HepG2 (cell line): Measurements from ENCODE around the gene DAZAP1. TPM values are rescaled to one million over a fixed set of nuclear protein-coding genes. Genes with fewer than 3 reads are reported as not detected.

Experiments
- ATAC-seq: fragments of 200-7000 bp; cut with Tn5 transposase; 3 replicates; pipeline ENCODE4 v1.9.1; 2020; ENCODE audit warnings: mild to moderate bottlenecking, moderate library complexity
- BruUV-seq: library from RNA; stranded (reverse); fragments of 400-500 nt; replicated peaks from 2 replicates; lab custom pipeline; 2021; lab: Mats Ljungman, UMichigan
- CTCF ChIA-PET: fragments of 300-600 bp; formaldehyde crosslinking; extraction: SDS; loops from one replicate; lab custom pipeline; 2021; ENCODE audit warnings: low total read pairs, inconsistent platforms, low intra/inter-chr PET ratio; lab: Yijun Ruan, JAX
- POLR2A ChIA-PET: fragments of 350-600 bp; sonication (Branson Sonifier 250); formaldehyde crosslinking; loops from one replicate; lab custom pipeline; 2020; ENCODE audit warnings: antibody characterized with exemption, inconsistent platforms; lab: Yijun Ruan, JAX
- DNase-seq: peaks from one replicate; pipeline ENCODE4 v3.0.0-alpha.2; 2015; ENCODE audit warnings: low spot score
- FAIRE-seq: peaks from 3 replicates; lab custom pipeline; 2011; peaks lifted over from hg19 to GRCh38; lab: Jason Lieb, UNC
- H2AFZ ChIP-seq: one replicate; pipeline ENCODE4 v1.6.1; 2011; ENCODE audit warnings: low read length, inconsistent platforms
- H3K27ac ChIP-seq: fragments of 300-600 bp; 3 replicates; pipeline ENCODE4 v1.8.0; 2011; ENCODE audit warnings: mixed run types, mild to moderate bottlenecking, mixed read lengths, low read length, inconsistent platforms; ENCODE audit not compliant: insufficient read depth; ENCODE audit errors: extremely low read length
- H3K27me3 ChIP-seq, 2 experiments: fragments of 200-600 bp in 1 of 2; 2 replicates in 1 of 2; 3 replicates in 1 of 2; pipeline versions ENCODE4 v1.6.0 to v1.8.0; 2011; ENCODE audit warnings: low read length in 2 of 2, mild to moderate bottlenecking in 2 of 2, moderate library complexity in 2 of 2, inconsistent platforms in 1 of 2; ENCODE audit not compliant: insufficient read depth in 2 of 2, control insufficient read depth in 1 of 2
- H3K36me3 ChIP-seq, 2 experiments: fragments of 200-600 bp in 1 of 2; replicated peaks in 1 of 2; 2 replicates in 1 of 2; 3 replicates in 1 of 2; pipeline versions ENCODE4 v1.5.1 to v1.8.0; 2011; ENCODE audit warnings: low read length in 2 of 2, inconsistent platforms in 1 of 2; ENCODE audit not compliant: insufficient read depth in 2 of 2, control insufficient read depth in 1 of 2
- H3K4me1 ChIP-seq: 2 replicates; pipeline ENCODE4 v1.5.1; 2012; ENCODE audit warnings: low read length, inconsistent platforms; ENCODE audit not compliant: insufficient read depth
- H3K4me2 ChIP-seq: 2 replicates; pipeline ENCODE4 v1.6.0; 2011; ENCODE audit warnings: low read depth, low read length, inconsistent platforms
- H3K4me3 ChIP-seq, 3 experiments: fragments of 200-600 bp in 1 of 3; sonication (generic), shearing (Covaris generic) in 1 of 3; replicated peaks in 1 of 3; 2 replicates each; pipeline ENCODE4 v1.5.1; 2011 to 2016; ENCODE audit warnings: low read length in 3 of 3, inconsistent platforms in 2 of 3, low read depth in 2 of 3, mild to moderate bottlenecking in 2 of 3, control low read depth in 1 of 3, mixed read lengths in 1 of 3; ENCODE audit not compliant: insufficient read depth in 1 of 3
- H3K79me2 ChIP-seq: one replicate; pipeline ENCODE4 v1.6.1; 2011; ENCODE audit warnings: low read length, inconsistent platforms; ENCODE audit not compliant: insufficient read depth
- H3K9ac ChIP-seq: 2 replicates; pipeline ENCODE4 v1.6.0; 2011; ENCODE audit warnings: mild to moderate bottlenecking, low read depth, low read length, inconsistent platforms; ENCODE audit not compliant: insufficient read depth
- H3K9me3 ChIP-seq: 2 replicates; pipeline ENCODE4 v1.5.1; 2012; ENCODE audit warnings: mild to moderate bottlenecking, low read length
- H4K20me1 ChIP-seq: 2 replicates; pipeline ENCODE4 v1.6.0; 2011; ENCODE audit warnings: inconsistent platforms, mild to moderate bottlenecking, low read length, moderate library complexity; ENCODE audit not compliant: insufficient read depth
- ADNP ChIP-seq: sonication (generic); formaldehyde crosslinking; IDR thresholded peaks from 2 replicates; pipeline ENCODE4 v1.4.0; 2020; ENCODE audit warnings: missing genetic modification reagents
- CEBPZ ChIP-seq: IDR thresholded peaks from 2 replicates; pipeline ENCODE4 v1.6.1; 2012; ENCODE audit warnings: low read length, improper control_type of control experiment
- DNMT1 ChIP-seq: sonication (generic); formaldehyde crosslinking; IDR thresholded peaks from 2 replicates; pipeline ENCODE4 v1.5.1; 2020; ENCODE audit warnings: mild to moderate bottlenecking, missing genetic modification reagents
- EED ChIP-seq: sonication (generic); formaldehyde crosslinking; IDR thresholded peaks from 2 replicates; pipeline ENCODE4 v1.5.0; 2020; ENCODE audit warnings: mild to moderate bottlenecking, missing genetic modification reagents
- FOXP4 ChIP-seq: sonication (generic); formaldehyde crosslinking; IDR thresholded peaks from 2 replicates; pipeline ENCODE4 v1.4.0; 2020; ENCODE audit warnings: missing genetic modification reagents
- HNF4A ChIP-seq: sonication (generic); formaldehyde crosslinking; IDR thresholded peaks from 2 replicates; pipeline ENCODE4 v1.4.0; 2020; ENCODE audit warnings: missing genetic modification reagents
- IKZF5 ChIP-seq: IDR thresholded peaks from 2 replicates; pipeline ENCODE4 v1.6.1; 2018; ENCODE audit warnings: missing genetic modification reagents, mild to moderate bottlenecking, missing compliant biosample characterization
- ZMYM2 ChIP-seq: sonication (generic); formaldehyde crosslinking; IDR thresholded peaks from 2 replicates; pipeline ENCODE4 v1.8.0; 2022; ENCODE audit warnings: mild to moderate bottlenecking, missing genetic modification reagents
- ZNF430 ChIP-seq: sonication (generic); formaldehyde crosslinking; IDR thresholded peaks from 2 replicates; pipeline ENCODE4 v1.9.0; 2021; ENCODE audit warnings: mild to moderate bottlenecking, missing genetic modification reagents
- ZNF451 ChIP-seq: sonication (generic); formaldehyde crosslinking; IDR thresholded peaks from 2 replicates; pipeline ENCODE4 v1.5.0; 2020; ENCODE audit warnings: mild to moderate bottlenecking, missing genetic modification reagents
- WGBS: methylation state at CpG from one replicate; pipeline ENCODE4 v1.1.6; 2017; ENCODE audit warnings: low lambda C conversion rate; 5-methylcytosine and 5-hydroxymethylcytosine counted together
- in situ Hi-C: cut with HindIII; loops from 2 replicates; pipeline ENCODE4 v1.10.0; 2017; ENCODE audit warnings: low pct_unique_long_range_greater_than_20kb; ENCODE audit not compliant: extremely low pct_ligation_motif_present
- intact Hi-C: fragments of 100-400 bp; cut with micrococcal nuclease; formaldehyde crosslinking; loops from one replicate; pipeline ENCODE4 v1.10.0; 2022; ENCODE audit not compliant: unreplicated experiment
- polyA plus RNA-seq, 8 experiments: library from polyadenylated mRNA; depleted of rRNA in 3 of 8; stranded (reverse) in 7 of 8; unstranded in 1 of 8; fragments of >200 nt; fragmentation: Illumina TruSeq in 4 of 8; extraction: Trizol in 4 of 8; gene quantifications; 2 replicates each; pipeline versions ENCODE4 v1.2.1 to v1.2.3, GENCODE V29; 2011 to 2016; ENCODE audit warnings: low read depth in 4 of 8, missing spikeins in 1 of 8, mixed read lengths in 1 of 8; ENCODE audit not compliant: insufficient read depth in 1 of 8
- total RNA-seq, 5 experiments: library from RNA; depleted of rRNA; stranded (reverse); fragments of >200 nt; fragmentation: Illumina TruSeq; extraction: Trizol; gene quantifications; 2 replicates each; pipeline ENCODE4 v1.2.3, GENCODE V29; 2016; ENCODE audit warnings: low read depth in 1 of 5

Gene DAZAP1
- total and polyA plus RNA-seq, 2 of the 13 experiments (the other 11 are each of a cell fraction or from before 2014, with no cell fraction given): 63.3 to 79.2 TPM

- Histone ChIP-seq H2AFZ (no peak overlapping the region), H3K27me3 (no peaks in the 10 kb centered on the region), H3K9me3 (no peaks in the 10 kb centered on the region), H3K27ac (peak overlapping the region; percentile 85), H3K9ac (peak overlapping the region; percentile 40; the same call in 1 of the 2 replicates), H3K4me3 (no peak overlapping the region), H3K36me3 (peaks cover 2 to 4% of the 10 kb centered on the region in 2 experiments; a peak in 1 of 5 replicates), H3K4me2 (no peak overlapping the region), H3K79me2 (peaks cover 14% of the 10 kb centered on the region), H4K20me1 (0 out of 2 replicates have a peak, but pooled peaks cover 3% of the 10 kb centered on the region), H3K4me1 (peaks cover 46% of the 10 kb centered on the region)
- intact Hi-C loops (no loop called here), in situ Hi-C loops (no loop called here)
- ATAC-seq (no peak), DNase-seq (no peak), FAIRE-seq (no peak)
- CTCF ChIA-PET: no interaction called here
- TF ChIP-seq FOXP4 (CRISPR knock-in tag) (no peak), DNMT1 (CRISPR knock-in tag) (0 out of 2 replicates have a peak, but pooled peaks have one; percentile 58)
- POLR2A ChIA-PET: interaction anchor here (2.7 kb wide), 1 partner anchor 10 kb away, joined by 29 read pairs; the partner anchor contains the start of gene REEP6
- over 99% methylated on average over 15 of the region's 36 CpGs for WGBS
- no TSS peak for BruUV-seq
Observed at GRCh38 chr19:1481893-1482360, 74.5 kb downstream of the DAZAP1 start.

GRCh38 chr19:1482361-1483130 is 75.2 kb downstream of the DAZAP1 start:
- POLR2A ChIA-PET: interaction anchor here (2.7 kb wide), 1 partner anchor 9 kb away, joined by 29 read pairs; the partner anchor contains the start of gene REEP6
- Histone ChIP-seq H2AFZ (no peak overlapping the region), H3K4me1 (peaks cover 40% of the 10 kb centered on the region), H3K9me3 (no peaks in the 10 kb centered on the region), H3K4me3 (no peak overlapping the region), H3K36me3 (no peaks in the 10 kb centered on the region), H4K20me1 (0 out of 2 replicates have a peak, but pooled peaks cover 3% of the 10 kb centered on the region), H3K4me2 (no peak overlapping the region), H3K27me3 (no peaks in the 10 kb centered on the region), H3K27ac (peak overlapping the region; percentile 40), H3K79me2 (peaks cover 9% of the 10 kb centered on the region), H3K9ac (no peak overlapping the region)
- CTCF ChIA-PET: no interaction called here
- DNase-seq: peak; percentile 35
- no TSS peak for BruUV-seq
- no peak for FAIRE-seq
- WGBS: 92% methylated on average over 26 of the region's 37 CpGs
- in situ Hi-C loops: no loop called here
- no peak for ATAC-seq
- intact Hi-C loops: no loop called here
- peak; percentile 91 for TF ChIP-seq ZMYM2 (CRISPR knock-in tag)
- TF ChIP-seq IKZF5 (CRISPR knock-in tag): no peak
- no peak for TF ChIP-seq CEBPZ
- no peak for TF ChIP-seq EED (CRISPR knock-in tag)
- 0 out of 2 replicates have a peak, but pooled peaks have one; percentile 52 for TF ChIP-seq ADNP
- no peak for TF ChIP-seq ZNF430
- no peak for TF ChIP-seq ZNF451
- peak; percentile 49; the same call in 1 of the 2 replicates for TF ChIP-seq HNF4A (CRISPR knock-in tag)
